Cerebellar nuclear complex (tissue), 1 donor: ENCODE results near the gene KRTAP10-6.
"Not testable (repeated sequence)": the region's sequence is repeated elsewhere in the genome, so short reads cannot be mapped to it uniquely, and the experiment has no call there.

Experiments
- DNase-seq, 2 experiments: peaks; one replicate each; lab custom pipeline; 2025; lab: John Stamatoyannopoulos, UW

The KRTAP10-6 gene

GRCh38 chr21:44592446-44593311 lies at the start of gene KRTAP10-6:
KRTAP10-6 (minus strand) TSS chr21:44592505; CDS start chr21:44592484, 21 bp downstream.
- DNase-seq: no peak

GRCh38 chr21:44640761-44641160 lies 48.5 kb upstream of the KRTAP10-6 start:
- no peak for DNase-seq

- DNase-seq: no peak
Observed at GRCh38 chr21:44639331-44639655, 47.0 kb upstream of the KRTAP10-6 start.

- DNase-seq: not testable (repeated sequence)
Observed at GRCh38 chr21:44638506-44639330, 46.4 kb upstream of the KRTAP10-6 start.

GRCh38 chr21:44637851-44638348 lies 45.6 kb upstream of the KRTAP10-6 start:
- DNase-seq: not testable (repeated sequence)

GRCh38 chr21:44637018-44637850 lies 44.9 kb upstream of the KRTAP10-6 start, which contains the start of gene KRTAP10-10:
KRTAP10-10 (plus strand) TSS chr21:44637356; CDS start chr21:44637418, 62 bp downstream.
- DNase-seq: peak in 1 of 2 experiments; percentile 22

GRCh38 chr21:44636209-44637017 lies 44.1 kb upstream of the KRTAP10-6 start:
- no peak for DNase-seq

GRCh38 chr21:44632067-44632466 lies 39.8 kb upstream of the KRTAP10-6 start:
- DNase-seq: no peak

GRCh38 chr21:44630440-44630839 lies 38.1 kb upstream of the KRTAP10-6 start:
- DNase-seq: no peak

- no peak for DNase-seq
Observed at GRCh38 chr21:44628707-44629391, 36.5 kb upstream of the KRTAP10-6 start.

- not testable (repeated sequence) for DNase-seq
Observed at GRCh38 chr21:44627831-44628233, 35.5 kb upstream of the KRTAP10-6 start.

- DNase-seq: not testable (repeated sequence)
Observed at GRCh38 chr21:44627181-44627822, 35.0 kb upstream of the KRTAP10-6 start.

GRCh38 chr21:44626673-44627143 lies 34.4 kb upstream of the KRTAP10-6 start, which contains the start of gene KRTAP10-9:
KRTAP10-9 (plus strand) TSS chr21:44627093; CDS start chr21:44627172, 79 bp downstream.
- no peak for DNase-seq

GRCh38 chr21:44626262-44626661 lies 34.0 kb upstream of the KRTAP10-6 start:
- DNase-seq: no peak

GRCh38 chr21:44625756-44626155 lies 33.5 kb upstream of the KRTAP10-6 start:
- DNase-seq: no peak

- DNase-seq: no peak
Observed at GRCh38 chr21:44623575-44623974, 31.3 kb upstream of the KRTAP10-6 start.

- DNase-seq: no peak
Observed at GRCh38 chr21:44619886-44620285, 27.6 kb upstream of the KRTAP10-6 start.

- DNase-seq: no peak
Observed at GRCh38 chr21:44618909-44619308, 26.6 kb upstream of the KRTAP10-6 start.

- DNase-seq: no peak
Observed at GRCh38 chr21:44618504-44618903, 26.2 kb upstream of the KRTAP10-6 start.
